K562 (cell line): ENCODE results near the gene PI4KA. TPM values are rescaled to one million over a fixed set of nuclear protein-coding genes. Genes with fewer than 3 reads are reported as not detected.

Experiments
- ATAC-seq: fragments of 200-7000 bp; cut with Tn5 transposase; 3 replicates; pipeline ENCODE4 v1.9.1; 2020; ENCODE audit warnings: moderate library complexity
- BruUV-seq: library from RNA; stranded (reverse); fragments of 400-500 nt; replicated peaks from 2 replicates; lab custom pipeline; 2021; lab: Mats Ljungman, UMichigan
- CTCF ChIA-PET: fragments of 300-600 bp; formaldehyde crosslinking; extraction: SDS; loops from one replicate; lab custom pipeline; 2021; ENCODE audit warnings: low intra/inter-chr PET ratio; lab: Yijun Ruan, JAX
- POLR2A ChIA-PET: fragments of 300-600, 350-650 bp; sonication (Branson Sonifier 250); formaldehyde crosslinking; extraction: SDS; loops from one replicate; lab custom pipeline; 2021; ENCODE audit warnings: antibody characterized with exemption, inconsistent platforms; lab: Yijun Ruan, JAX
- DNase-seq, 4 experiments: peaks; one replicate each; pipeline versions ENCODE4 v3.0.0 to v3.0.0-alpha.2; 2011 to 2018; ENCODE audit warnings: low spot score in 3 of 4, mixed read lengths in 3 of 4; ENCODE audit errors: extremely low read depth in 1 of 4
- FAIRE-seq: peaks from 2 replicates; lab custom pipeline; 2011; peaks lifted over from hg19 to GRCh38; lab: Jason Lieb, UNC
- H2AFZ ChIP-seq: 2 replicates; pipeline ENCODE4 v1.6.0; 2011; ENCODE audit warnings: low read depth, low read length, control low read depth, inconsistent platforms
- H3K27ac ChIP-seq: fragments of 200-600 bp; 3 replicates; pipeline ENCODE4 v1.8.0; 2011; ENCODE audit warnings: low read depth, mild to moderate bottlenecking, control low read depth, inconsistent platforms, low read length, moderate library complexity, mixed read lengths; ENCODE audit errors: extremely low read depth
- H3K27me3 ChIP-seq, 2 experiments: fragments of 300-600 bp in 1 of 2; 2 replicates in 1 of 2; 3 replicates in 1 of 2; pipeline versions ENCODE4 v1.6.0 to v1.8.0; 2011; ENCODE audit warnings: inconsistent platforms in 2 of 2, low read length in 2 of 2, mild to moderate bottlenecking in 1 of 2, mixed read lengths in 1 of 2, moderate library complexity in 1 of 2; ENCODE audit not compliant: control insufficient read depth in 2 of 2, insufficient read depth in 2 of 2
- H3K36me3 ChIP-seq: fragments of 300-600 bp; 3 replicates; pipeline ENCODE4 v1.8.0; 2011; ENCODE audit warnings: mild to moderate bottlenecking, low read length, inconsistent platforms; ENCODE audit not compliant: control insufficient read depth, insufficient read depth
- H3K4me1 ChIP-seq, 2 experiments: fragments of 200-600 bp in 1 of 2; replicated peaks in 1 of 2; 2 replicates in 1 of 2; 3 replicates in 1 of 2; pipeline versions ENCODE4 v1.5.1 to v1.8.0; 2011; ENCODE audit warnings: inconsistent platforms in 2 of 2, low read length in 2 of 2, mild to moderate bottlenecking in 1 of 2, mixed read lengths in 1 of 2, moderate library complexity in 1 of 2; ENCODE audit not compliant: control insufficient read depth in 2 of 2, insufficient read depth in 2 of 2
- H3K4me2 ChIP-seq: 2 replicates; pipeline ENCODE4 v1.6.1; 2011; ENCODE audit warnings: low read length, control low read depth, inconsistent platforms, mixed read lengths; ENCODE audit not compliant: insufficient read depth
- H3K4me3 ChIP-seq: fragments of 200-600 bp; sonication (generic), shearing (Covaris generic); 2 replicates; pipeline ENCODE4 v1.5.1; 2016; ENCODE audit warnings: control low read depth, inconsistent platforms
- H3K79me2 ChIP-seq: fragments of 200-600 bp; 3 replicates; pipeline ENCODE4 v1.8.0; 2011; ENCODE audit warnings: low read length, inconsistent platforms; ENCODE audit not compliant: control insufficient read depth, insufficient read depth
- H3K9ac ChIP-seq, 2 experiments: 2 replicates each; pipeline versions ENCODE4 v1.6.0 to v1.6.1; 2011; ENCODE audit warnings: low read depth in 2 of 2, low read length in 2 of 2, control low read depth in 1 of 2, inconsistent platforms in 1 of 2, mild to moderate bottlenecking in 1 of 2, mixed read lengths in 1 of 2; ENCODE audit not compliant: insufficient read depth in 1 of 2
- H3K9me1 ChIP-seq: one replicate; pipeline ENCODE4 v1.6.0; 2011; ENCODE audit warnings: inconsistent platforms, mild to moderate bottlenecking, low read length, moderate library complexity; ENCODE audit not compliant: control insufficient read depth, insufficient read depth
- H3K9me3 ChIP-seq: replicated peaks from 2 replicates; pipeline ENCODE4 v1.5.1; 2011; ENCODE audit warnings: low read depth, low read length, inconsistent platforms; ENCODE audit not compliant: control insufficient read depth, insufficient read depth
- H4K20me1 ChIP-seq: replicated peaks from 2 replicates; pipeline ENCODE4 v1.6.1; 2011; ENCODE audit warnings: low read length, inconsistent platforms, mixed read lengths; ENCODE audit not compliant: control insufficient read depth, insufficient read depth
- ARID2 ChIP-seq: fragments of 450-650 bp; IDR thresholded peaks from 2 replicates; pipeline ENCODE4 v1.6.1; 2017; ENCODE audit warnings: antibody characterized with exemption, mild to moderate bottlenecking
- BRF1 ChIP-seq: IDR thresholded peaks from 3 replicates; pipeline ENCODE4 v1.6.1; 2011; ENCODE audit warnings: borderline replicate concordance, mild to moderate bottlenecking; ENCODE audit not compliant: insufficient read length; ENCODE audit errors: extremely low read depth
- CAMTA2 ChIP-seq: fragments of 250-450 bp; sonication (Bioruptor Pico); conservative IDR thresholded peaks from 2 replicates; pipeline ENCODE4 v1.5.1; 2022
- CBFB ChIP-seq: sonication (generic); formaldehyde crosslinking; IDR thresholded peaks from 2 replicates; pipeline ENCODE4 v1.4.0; 2020; ENCODE audit warnings: mild to moderate bottlenecking, missing genetic modification reagents
- FOXP1 ChIP-seq: sonication (generic); formaldehyde crosslinking; IDR thresholded peaks from 2 replicates; pipeline ENCODE4 v1.8.0; 2022; ENCODE audit warnings: mild to moderate bottlenecking, missing genetic modification reagents
- FOXP4 ChIP-seq: sonication (generic); formaldehyde crosslinking; IDR thresholded peaks from 2 replicates; pipeline ENCODE4 v1.8.0; 2022; ENCODE audit warnings: mild to moderate bottlenecking, missing genetic modification reagents, borderline replicate concordance
- HDAC8 ChIP-seq: fragments of 450-650 bp; IDR thresholded peaks from 2 replicates; pipeline ENCODE4 v1.6.1; 2016; ENCODE audit warnings: mild to moderate bottlenecking, missing genetic modification characterization, moderate library complexity, missing compliant biosample characterization
- KDM2B ChIP-seq: fragments of 250-450 bp; sonication (Bioruptor Pico); IDR thresholded peaks from 2 replicates; pipeline ENCODE4 v1.8.0; 2021; ENCODE audit warnings: mild to moderate bottlenecking, moderate library complexity
- MLX ChIP-seq, 2 experiments: fragments of 450-650 bp in 1 of 2; sonication (generic) in 1 of 2; formaldehyde crosslinking; conservative IDR thresholded peaks; 2 replicates each; pipeline versions ENCODE4 v1.4.0 to v1.8.1; 2020 to 2022; ENCODE audit warnings: mild to moderate bottlenecking in 1 of 2, missing genetic modification reagents in 1 of 2
- NFIX ChIP-seq: fragments of 250-450 bp; sonication (Bioruptor Pico); IDR thresholded peaks from 2 replicates; pipeline ENCODE4 v1.4.0; 2020; ENCODE audit warnings: low read depth, mild to moderate bottlenecking, moderate library complexity
- NFRKB ChIP-seq: fragments of 450-650 bp; IDR thresholded peaks from 2 replicates; pipeline ENCODE4 v1.6.1; 2016; ENCODE audit warnings: low read depth
- SMAD3 ChIP-seq: fragments of 450-650 bp; formaldehyde crosslinking; conservative IDR thresholded peaks from 2 replicates; pipeline ENCODE4 v1.4.0; 2020; ENCODE audit warnings: mild to moderate bottlenecking
- TSC22D4 ChIP-seq: fragments of 450-650 bp; IDR thresholded peaks from 2 replicates; pipeline ENCODE4 v1.6.1; 2016; ENCODE audit warnings: missing genetic modification characterization, missing biosample characterization, control low read depth
- ZNF232 ChIP-seq: sonication (generic); formaldehyde crosslinking; IDR thresholded peaks from 2 replicates; pipeline ENCODE4 v1.8.0; 2022; ENCODE audit warnings: mild to moderate bottlenecking, missing genetic modification reagents
- ZNF449 ChIP-seq: fragments of 250-450 bp; sonication (Bioruptor Pico); IDR thresholded peaks from 2 replicates; pipeline ENCODE4 v1.8.0; 2022; ENCODE audit warnings: moderate library complexity, mild to moderate bottlenecking, inconsistent platforms
- WGBS: fragments of 100-300 bp; shearing (Covaris generic); methylation state at CpG from one replicate; pipeline ENCODE4 v1.1.6; 2016; ENCODE audit warnings: low coverage, mixed read lengths; ENCODE audit not compliant: insufficient coverage; ENCODE audit errors: missing lambda C conversion rate; 5-methylcytosine and 5-hydroxymethylcytosine counted together
- in situ Hi-C: fragments of 300-500 bp; cut with MboI; formaldehyde crosslinking; loops from 4 replicates; pipeline ENCODE4 v1.15.0; 2018; ENCODE audit warnings: inconsistent platforms, mixed read lengths
- intact Hi-C: fragments of 100-400 bp; cut with micrococcal nuclease; formaldehyde crosslinking; loops from 2 replicates; pipeline ENCODE4 v1.14.2; 2022
- polyA plus RNA-seq, 8 experiments: library from polyadenylated mRNA; depleted of rRNA in 4 of 8; stranded (reverse) in 5 of 8; unstranded in 3 of 8; fragments of >200 nt; fragmentation: Nextera tagmentation in 2 of 8; fragmentation: Illumina TruSeq in 1 of 8; extraction: Ambion mirVana in 2 of 8; extraction: Trizol in 1 of 8; gene quantifications; 2 replicates each; pipeline versions ENCODE4 v1.2.1 to v1.2.3, GENCODE V29; 2011 to 2014; ENCODE audit warnings: inconsistent platforms in 1 of 8, missing spikeins in 1 of 8
- total RNA-seq, 7 experiments: library from RNA; depleted of rRNA in 6 of 7; stranded (reverse); fragments of >200 nt in 6 of 7; fragmentation: Illumina TruSeq in 2 of 7; extraction: Trizol in 2 of 7; gene quantifications; 2 replicates each; pipeline versions ENCODE4 v1.2.1 to v1.2.3, GENCODE V29; 2011 to 2021; ENCODE audit warnings: low replicate concordance in 1 of 7
- TF ChIP-seq, protein P1 (sequence below): fragments of 450-650 bp; IDR thresholded peaks from one replicate; pipeline ENCODE4 v1.6.1; 2018; ENCODE audit warnings: mild to moderate bottlenecking, moderate library complexity; ENCODE audit not compliant: partially characterized antibody

The PI4KA gene
- total and polyA plus RNA-seq, 9 of the 15 experiments (the other 6 are each of a cell fraction or from before 2014, with no cell fraction given) = 7.3 to 187 (median 84.7) TPM

- POLR2A ChIA-PET = interaction anchor here (3.0 kb wide), 1 partner anchor 17 kb away, joined by 16 read pairs; no protein-coding TSS in a partner anchor
- WGBS = 94% methylated on average over 3 of the region's 3 CpGs
- TF ChIP-seq MLX (CRISPR knock-in tag; conservative IDR thresholded peaks at IDR 0.05) = peak in 1 of 2 experiments; percentile 83; a peak in 1 of 4 replicates
- TF ChIP-seq, protein P1, sequence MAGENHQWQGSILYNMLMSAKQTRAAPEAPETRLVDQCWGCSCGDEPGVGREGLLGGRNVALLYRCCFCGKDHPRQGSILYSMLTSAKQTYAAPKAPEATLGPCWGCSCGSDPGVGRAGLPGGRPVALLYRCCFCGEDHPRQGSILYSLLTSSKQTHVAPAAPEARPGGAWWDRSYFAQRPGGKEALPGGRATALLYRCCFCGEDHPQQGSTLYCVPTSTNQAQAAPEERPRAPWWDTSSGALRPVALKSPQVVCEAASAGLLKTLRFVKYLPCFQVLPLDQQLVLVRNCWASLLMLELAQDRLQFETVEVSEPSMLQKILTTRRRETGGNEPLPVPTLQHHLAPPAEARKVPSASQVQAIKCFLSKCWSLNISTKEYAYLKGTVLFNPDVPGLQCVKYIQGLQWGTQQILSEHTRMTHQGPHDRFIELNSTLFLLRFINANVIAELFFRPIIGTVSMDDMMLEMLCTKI = no peak
- TF ChIP-seq ZNF449 (CRISPR knock-in tag) = no peak
- TF ChIP-seq ARID2 = no peak
- TF ChIP-seq BRF1 = no peak
- TF ChIP-seq SMAD3 (CRISPR knock-in tag) = no peak
- TF ChIP-seq NFRKB = no peak
- TF ChIP-seq CBFB (CRISPR knock-in tag) = no peak
- TF ChIP-seq FOXP4 (CRISPR knock-in tag) = no peak
- TF ChIP-seq TSC22D4 = no peak
- no peak for TF ChIP-seq KDM2B
- TF ChIP-seq ZNF232 (CRISPR knock-in tag) = no peak
- TF ChIP-seq NFIX (CRISPR knock-in tag) = no peak
- TF ChIP-seq CAMTA2 = no peak
- no peak for TF ChIP-seq FOXP1 (CRISPR knock-in tag)
- TF ChIP-seq HDAC8 (tag) = no peak
Observed at GRCh38 chr22:20745119-20745518, 113.5 kb downstream of the PI4KA start.

More at GRCh38 chr22:20745119-20745518, 113.5 kb downstream of the PI4KA start:
- Histone ChIP-seq H3K79me2 (no peaks in the 10 kb centered on the region), H3K4me2 (no peak overlapping the region), H4K20me1 (peaks cover 4% of the 10 kb centered on the region), H3K9me3 (peaks cover 11% of the 10 kb centered on the region), H3K9ac (no peak overlapping the region), H3K27me3 (no peaks in the 10 kb centered on the region), H2AFZ (no peak overlapping the region), H3K4me3 (no peak overlapping the region), H3K36me3 (peaks cover 83% of the 10 kb centered on the region), H3K9me1 (no peaks in the 10 kb centered on the region), H3K4me1 (no peaks in the 10 kb centered on the region), H3K27ac (no peak overlapping the region)
- FAIRE-seq (no peak), ATAC-seq (no peak), DNase-seq (no peak)
- in situ Hi-C loops = no loop called here
- CTCF ChIA-PET = interaction anchor here (1.0 kb wide), 1 partner anchor 179 kb away, joined by 3 read pairs; no protein-coding TSS in a partner anchor
- intact Hi-C loops = no loop called here
- no TSS peak for BruUV-seq
